ENCODE data around the gene CATSPERB.

The CATSPERB gene

DNA sequence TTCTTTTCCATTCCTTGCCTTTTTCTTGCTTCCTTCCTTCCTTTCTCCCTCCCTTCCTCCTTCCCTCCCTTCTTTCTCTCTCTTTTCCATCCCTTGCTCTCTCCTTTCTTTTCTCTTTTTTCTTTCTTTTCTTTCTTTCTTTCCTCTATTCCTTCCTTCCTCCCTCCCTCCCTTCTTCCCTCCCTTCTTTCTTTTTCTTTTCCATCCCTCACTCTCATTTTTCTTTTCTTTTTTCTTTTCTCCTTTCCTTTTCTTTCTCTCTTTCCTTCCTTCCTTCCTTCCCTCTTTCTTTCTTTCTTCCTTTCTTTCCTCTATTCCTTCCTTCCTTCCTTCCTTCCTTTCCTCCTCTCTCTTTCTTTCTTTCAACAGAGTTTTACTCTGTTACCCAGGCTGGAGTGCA lies 186.7 kb downstream of the CATSPERB start:
- no peak for TF ChIP-seq GATA2 (IDR thresholded peaks at IDR 0.05; ENCODE audit: low read depth, low read length)

- TF ChIP-seq GATA3 (IDR thresholded peaks at IDR 0.05; ENCODE audit: low read depth, low read length) = no peak
These were observed 195.6 kb downstream of the CATSPERB start for GRCh38 chr14:91536327-91536726.

- TF ChIP-seq GATA3 (IDR thresholded peaks at IDR 0.05; ENCODE audit: low read depth, low read length) (no peak), GATA2 (IDR thresholded peaks at IDR 0.05; ENCODE audit: low read depth, low read length) (no peak)
These were observed 198.3 kb downstream of the CATSPERB start for GRCh38 chr14:91533623-91534022.

All from SH-SY5Y (cell line).